GM18873 (cell line): ENCODE results near the gene KRTAP10-4.
"Not testable (repeated sequence)": the region's sequence is repeated elsewhere in the genome, so short reads cannot be mapped to it uniquely, and the experiment has no call there.

ENCODE experiments used
- ATAC-seq: cut with Tn5 transposase; IDR thresholded peaks from one replicate; pipeline ENCODE4 v1.9.1; 2021; ENCODE audit warnings: mild to moderate bottlenecking, moderate library complexity, moderate number of reproducible peaks; ENCODE audit not compliant: unreplicated experiment, low FRiP score

The KRTAP10-4 gene

DNA sequence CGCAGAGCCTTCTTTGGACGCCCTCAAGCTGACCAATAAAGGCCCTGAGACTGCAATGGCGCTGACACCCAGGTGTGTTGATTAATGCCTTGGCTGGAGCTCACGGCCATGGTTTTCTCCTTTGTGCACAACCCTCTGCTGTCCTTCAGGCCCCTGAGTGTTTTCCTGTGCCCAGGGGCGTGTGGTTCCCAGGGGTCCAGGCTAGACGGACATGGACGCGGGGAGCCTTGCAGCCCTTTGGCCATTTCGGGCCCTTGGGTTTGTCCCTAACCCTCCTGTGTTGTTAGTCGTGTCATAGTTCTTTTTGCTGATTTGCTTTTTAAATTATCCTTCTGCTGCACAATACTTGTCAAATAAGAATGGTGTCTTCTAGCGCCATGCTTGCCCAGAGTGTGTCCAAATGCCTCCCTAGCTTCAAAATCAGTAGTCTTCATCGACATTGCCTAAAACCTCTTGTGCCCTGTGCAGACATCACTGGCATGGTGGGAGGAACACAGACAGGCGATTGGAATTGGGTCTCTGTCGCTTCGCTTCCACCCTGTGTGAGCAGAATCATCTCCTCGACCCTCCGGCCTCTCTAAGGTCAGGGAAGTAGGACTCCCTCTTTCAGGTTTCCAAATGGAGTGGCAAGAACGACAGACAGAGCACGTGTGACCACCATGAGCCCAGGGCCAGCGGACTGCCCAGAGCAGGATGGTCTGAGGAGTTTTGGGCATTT, 1.9 kb downstream of the KRTAP10-4 start:
- ATAC-seq = no peak

DNA sequence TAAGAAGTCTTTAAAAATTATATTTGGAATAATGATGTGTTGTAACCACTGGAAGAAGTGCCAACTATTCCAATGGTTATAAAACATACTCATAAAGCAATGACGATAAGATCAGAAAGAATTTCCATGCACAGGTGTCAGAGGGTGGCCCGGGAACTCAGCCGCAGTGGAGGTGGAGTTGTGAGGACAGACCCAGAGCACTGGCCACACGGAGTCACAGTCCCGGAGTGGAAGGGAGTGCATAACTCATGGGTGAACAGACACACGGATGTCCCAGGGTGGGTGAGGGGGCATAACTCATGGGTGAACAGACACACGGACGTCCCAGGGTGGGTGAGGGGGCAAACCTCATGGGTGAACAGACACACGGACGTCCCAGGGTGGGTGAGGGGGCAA, 2.5 kb downstream of the KRTAP10-4 start:
- no peak for ATAC-seq

DNA sequence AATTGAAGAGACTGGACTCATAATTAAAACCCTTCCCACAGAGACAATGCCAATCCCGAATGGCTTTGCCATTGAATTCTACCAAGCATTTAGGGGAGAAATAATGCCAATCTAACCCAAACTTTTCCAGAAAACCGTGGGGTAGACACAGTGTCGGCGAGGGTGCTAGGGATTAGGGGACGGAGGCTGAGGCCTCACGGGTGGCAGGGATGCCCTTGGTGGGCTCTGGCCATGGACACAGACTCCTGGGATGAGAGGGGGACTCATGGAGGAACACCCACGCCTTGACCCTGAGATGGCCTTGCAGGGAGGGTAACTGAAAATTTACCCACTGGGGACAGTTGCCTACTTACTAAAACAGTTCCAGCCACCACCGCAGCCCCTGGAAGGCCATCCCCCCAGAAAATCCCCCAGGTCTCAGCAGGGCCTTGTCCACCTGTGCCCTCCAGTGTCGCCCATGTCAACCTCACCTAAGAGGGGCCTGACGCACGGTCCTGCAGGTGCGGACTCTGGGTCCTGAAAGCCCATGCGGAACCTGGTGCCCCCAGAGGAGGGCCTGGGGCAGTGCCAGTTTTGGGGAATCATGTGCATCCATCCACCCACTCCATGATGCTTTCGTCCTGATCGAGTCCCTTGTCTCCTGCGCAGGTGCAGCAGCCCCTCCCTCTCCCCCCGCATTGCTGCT, 5.0 kb downstream of the KRTAP10-4 start:
- ATAC-seq = no peak

DNA sequence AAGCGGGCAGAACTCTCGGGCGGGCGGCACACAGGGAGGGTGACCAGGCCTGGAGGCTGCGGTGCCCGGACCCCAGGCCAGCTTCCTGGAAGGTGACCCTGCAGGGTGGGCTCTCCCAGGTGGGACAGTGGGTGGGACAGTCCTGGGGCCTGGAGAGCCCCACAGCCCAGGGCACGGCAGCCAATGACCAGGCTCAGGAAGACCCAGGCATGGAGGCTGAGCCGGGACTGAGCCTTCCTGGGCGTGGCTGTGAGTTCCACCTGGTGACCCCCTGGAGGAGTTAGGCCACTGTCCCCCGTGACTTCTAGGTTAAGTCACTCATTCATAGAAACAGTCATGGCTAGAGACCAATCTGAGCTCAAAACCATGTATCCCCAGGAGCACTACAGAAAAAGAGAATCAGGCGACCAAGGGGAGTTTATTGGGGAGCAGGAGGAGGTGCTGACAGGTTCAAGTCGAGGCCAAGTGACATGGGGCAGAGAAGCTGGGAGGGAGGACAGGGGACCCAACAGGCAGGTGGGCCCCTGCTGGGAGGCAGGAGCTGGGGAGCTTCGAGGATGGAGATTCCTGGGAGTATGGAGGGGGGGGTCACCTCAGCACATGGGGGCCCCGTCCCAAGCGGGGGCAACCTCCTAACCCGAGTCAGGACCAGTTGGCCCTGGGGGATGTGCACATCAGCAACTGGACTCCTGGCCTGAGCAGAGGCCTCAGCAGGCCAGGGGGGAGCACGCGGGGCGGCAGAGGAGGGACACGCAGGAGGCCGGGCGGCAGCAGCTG, 5.7 kb downstream of the KRTAP10-4 start:
- ATAC-seq = no peak

DNA sequence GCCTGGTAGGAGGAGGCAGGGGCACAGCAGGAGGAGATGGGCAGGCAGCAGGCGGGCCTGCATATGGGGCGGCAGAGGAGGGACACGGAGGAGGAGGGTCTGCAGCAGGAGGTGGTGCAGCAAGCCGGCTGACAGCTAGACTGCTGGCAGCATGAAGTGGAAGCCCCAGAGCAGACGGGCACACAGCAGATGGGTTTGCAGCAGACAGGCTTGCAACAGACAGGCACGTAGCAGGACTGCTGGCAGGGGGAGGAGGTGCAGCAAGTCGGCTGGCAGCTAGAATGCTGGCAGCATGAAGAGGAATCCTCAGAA, 6.3 kb downstream of the KRTAP10-4 start:
- no peak for ATAC-seq

DNA sequence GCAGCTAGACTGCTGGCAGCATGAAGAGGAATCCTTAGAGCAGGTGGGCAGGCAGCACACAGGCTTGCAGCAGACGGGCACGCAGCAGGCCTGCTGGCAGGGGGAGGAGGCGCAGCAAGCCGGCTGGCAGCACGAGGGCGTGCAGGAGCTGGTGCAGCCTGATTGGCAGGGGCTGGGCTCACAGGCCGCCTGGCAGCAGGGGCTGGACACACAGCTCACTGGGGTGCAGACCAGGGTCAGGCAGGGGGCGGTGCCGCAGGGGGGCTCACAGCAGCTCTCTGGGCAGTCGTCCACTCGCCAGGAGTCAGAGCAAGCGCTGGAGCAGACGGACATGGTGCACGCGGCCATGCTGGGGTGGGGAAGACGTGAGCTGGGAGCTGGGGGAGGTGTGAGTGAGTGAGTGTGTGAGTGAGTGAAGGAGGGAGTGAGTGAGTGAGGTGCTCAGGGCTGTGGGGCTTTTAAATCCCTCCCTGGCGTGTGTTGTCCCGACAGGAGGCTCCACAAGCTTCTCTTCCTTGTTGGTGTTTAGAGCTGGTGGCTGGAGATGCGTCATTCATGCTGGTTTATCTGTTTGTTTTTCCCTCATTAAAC, 6.8 kb downstream of the KRTAP10-4 start, which contains the start of gene KRTAP10-5:
Gene KRTAP10-5 (minus strand): TSS at position 374 of the 591 bp plus-strand sequence. CDS start 26 bp downstream, at position 348.
- ATAC-seq = not testable (repeated sequence)

DNA sequence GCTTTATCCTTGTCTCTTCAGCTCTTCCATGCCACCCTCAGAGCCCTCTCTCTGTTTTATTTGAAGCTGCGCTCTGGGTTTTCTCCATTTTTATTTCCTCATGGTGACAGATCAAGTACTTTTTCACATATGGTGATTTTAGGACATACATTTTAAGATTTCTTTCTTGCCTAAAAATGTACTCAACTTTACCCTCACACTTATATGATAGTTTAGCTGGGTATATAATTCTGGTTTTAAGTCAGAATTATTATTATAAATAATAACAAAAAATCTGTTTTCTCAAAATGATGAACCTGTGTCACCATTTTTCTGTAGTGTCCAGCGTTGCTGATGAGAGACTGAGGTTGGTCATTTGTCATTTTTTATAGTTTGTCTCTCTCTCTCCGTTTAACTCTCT, 7.6 kb downstream of the KRTAP10-4 start:
- ATAC-seq = no peak

DNA sequence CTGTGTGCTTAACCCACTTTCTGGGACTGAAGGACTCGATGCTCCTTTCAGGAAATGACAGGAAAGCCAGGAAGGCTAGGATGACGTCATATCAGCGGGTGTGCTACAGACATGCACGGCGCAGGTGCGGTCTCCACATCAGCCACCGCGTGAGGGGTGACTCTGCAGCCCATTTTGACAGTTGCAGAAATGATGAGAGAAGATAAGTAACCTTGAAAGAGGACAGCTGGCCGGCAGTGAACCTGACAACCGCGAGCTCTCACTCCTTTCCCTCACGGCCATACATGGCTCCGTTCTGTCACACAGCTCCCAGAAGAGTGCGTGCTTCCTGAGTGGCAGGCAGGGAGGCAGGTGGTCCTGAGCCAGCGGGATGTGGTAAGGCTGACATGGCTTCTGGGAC, 8.5 kb downstream of the KRTAP10-4 start:
- ATAC-seq = no peak

DNA sequence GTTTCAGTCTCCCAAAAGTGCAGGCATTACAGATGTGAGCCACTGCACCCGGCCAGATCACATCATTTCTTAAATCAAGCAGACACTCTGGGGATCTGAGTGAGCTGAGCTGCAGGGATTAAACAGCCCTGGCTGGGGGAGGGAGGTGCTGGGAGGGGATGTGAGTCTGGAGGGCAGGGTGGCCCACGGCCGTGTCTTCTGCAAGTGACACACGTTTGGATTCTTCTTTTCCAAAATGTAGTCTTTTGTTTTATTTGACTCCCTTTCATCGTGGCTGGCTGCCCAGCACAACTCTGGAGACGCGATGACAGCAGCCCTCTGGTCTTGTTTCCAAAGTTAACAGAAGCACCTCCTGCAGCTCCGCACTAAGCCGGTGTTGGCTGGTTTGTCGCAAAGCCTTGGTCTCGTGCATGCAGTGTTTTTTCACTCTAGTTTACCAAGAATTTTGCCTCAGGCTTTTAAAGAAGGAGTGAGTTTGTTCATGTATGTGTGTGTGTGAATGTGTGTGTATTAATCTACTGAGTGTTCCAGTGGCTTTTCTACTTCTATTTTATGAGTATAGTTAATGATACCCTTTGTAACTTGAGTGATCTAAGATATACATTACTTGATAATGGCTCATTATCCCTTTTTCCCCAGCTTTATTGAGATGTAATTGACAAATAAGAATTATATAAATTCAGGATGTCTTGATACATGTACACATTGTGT, 9.7 kb downstream of the KRTAP10-4 start:
- ATAC-seq = no peak

DNA sequence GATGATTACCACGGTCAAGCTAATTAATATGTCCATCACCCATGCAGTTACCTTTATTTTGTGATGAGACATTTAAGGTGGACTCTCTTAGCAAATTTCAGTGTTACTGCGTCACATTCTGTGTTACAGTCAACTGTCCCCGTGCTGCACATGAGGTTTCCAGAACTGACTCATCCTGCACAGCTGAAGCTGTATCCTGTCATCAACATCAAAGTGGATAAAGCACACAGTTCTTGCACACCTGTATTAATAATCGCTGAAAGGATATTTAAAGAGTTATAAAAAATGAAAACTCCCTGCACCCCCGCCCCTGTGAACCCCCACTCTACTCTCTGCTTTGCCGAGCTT, 10.2 kb downstream of the KRTAP10-4 start:
- no peak for ATAC-seq

DNA sequence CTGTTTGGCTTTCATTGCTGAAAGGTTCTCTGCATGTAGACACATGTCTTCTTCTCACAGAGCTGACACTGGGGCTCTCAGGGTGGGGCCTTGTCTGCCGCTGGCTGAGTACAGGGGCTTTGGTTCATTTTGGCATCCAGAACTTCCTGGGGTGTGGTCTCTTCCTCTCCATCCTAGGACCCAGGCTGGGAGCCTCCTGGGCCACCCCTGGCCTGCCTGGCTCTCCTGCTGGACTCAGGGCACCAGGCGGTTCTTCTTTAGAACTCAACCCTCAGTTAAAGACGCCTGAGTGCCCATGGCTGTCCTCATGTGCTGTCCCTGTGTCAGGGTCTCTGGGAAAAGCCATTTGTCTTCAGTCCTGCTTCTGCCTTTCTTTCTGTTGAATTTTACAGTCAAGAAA, 12.4 kb downstream of the KRTAP10-4 start:
- no peak for ATAC-seq

DNA sequence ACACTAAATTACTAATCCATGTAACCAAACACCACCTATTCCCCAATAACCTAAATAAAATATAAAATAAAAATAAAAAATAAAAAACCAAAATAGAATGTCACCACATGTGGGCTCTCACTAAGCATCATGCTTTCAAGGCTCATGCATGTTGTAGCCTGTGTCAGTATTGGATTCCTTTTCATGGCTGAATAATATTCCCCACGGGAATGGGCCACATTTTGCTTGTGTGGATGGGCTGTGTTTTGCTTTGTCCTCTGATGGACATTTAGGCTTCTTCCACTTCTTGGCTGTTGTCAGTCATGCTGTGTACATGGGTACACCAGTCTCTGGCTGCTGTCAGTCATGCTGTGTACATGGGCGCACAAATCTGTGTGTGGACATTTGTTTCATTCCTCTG, 15.6 kb downstream of the KRTAP10-4 start:
- ATAC-seq = no peak

DNA sequence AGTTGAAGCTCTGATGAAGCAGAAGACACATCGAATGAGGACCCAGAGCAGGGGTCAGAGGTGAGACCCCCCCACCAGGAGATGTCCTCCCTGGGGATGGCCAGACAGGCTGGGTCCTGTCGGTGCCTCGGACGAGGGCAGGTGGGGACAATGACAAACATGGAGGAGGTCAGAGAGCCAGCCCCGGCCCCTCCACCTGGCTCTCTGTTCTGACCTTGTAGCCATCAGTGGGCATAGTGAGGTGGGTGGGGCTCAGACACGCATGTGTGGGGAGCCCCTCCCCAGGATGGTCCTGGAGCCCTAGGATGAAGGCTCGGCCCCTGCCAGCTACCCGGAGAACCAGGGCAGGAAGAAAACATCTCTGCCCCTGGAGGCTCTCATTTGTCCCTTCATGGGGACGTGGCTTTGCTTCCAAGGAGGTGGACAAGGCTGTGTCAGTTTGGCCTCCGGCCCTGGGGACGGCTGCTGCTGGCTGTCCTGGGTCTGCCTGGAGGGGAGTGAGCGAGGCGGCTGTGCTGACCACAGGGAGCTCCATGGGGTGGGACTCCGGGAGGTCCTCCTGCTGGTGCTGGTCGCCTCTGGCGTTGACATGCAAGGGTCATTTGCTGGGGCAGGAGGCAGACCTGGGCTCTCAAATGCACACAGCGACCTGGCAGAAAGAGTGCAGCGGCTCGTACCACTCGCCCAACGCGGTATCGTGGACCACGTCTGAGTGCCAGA, 16.2 kb downstream of the KRTAP10-4 start:
- no peak for ATAC-seq

DNA sequence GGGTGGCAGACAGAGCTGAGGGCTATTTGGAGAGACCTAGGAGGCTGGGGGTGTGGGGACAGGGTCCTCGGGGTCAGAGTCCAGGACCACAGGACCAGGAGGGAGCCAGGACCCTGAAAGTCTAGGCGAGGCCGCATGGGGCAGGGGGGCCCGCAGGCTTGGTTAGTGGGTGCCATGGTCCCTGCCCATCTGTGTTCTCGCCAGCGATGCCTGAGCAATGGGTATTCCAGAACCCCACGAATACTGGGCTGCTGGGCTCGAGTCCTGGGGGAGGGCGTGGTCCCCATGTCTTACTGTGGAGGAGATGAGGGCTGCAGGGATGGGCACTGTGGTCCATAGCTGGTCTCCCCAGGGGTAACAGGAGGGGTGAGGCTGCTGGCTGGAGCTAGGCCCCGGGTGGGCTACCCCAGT, 16.8 kb downstream of the KRTAP10-4 start:
- ATAC-seq = no peak

DNA sequence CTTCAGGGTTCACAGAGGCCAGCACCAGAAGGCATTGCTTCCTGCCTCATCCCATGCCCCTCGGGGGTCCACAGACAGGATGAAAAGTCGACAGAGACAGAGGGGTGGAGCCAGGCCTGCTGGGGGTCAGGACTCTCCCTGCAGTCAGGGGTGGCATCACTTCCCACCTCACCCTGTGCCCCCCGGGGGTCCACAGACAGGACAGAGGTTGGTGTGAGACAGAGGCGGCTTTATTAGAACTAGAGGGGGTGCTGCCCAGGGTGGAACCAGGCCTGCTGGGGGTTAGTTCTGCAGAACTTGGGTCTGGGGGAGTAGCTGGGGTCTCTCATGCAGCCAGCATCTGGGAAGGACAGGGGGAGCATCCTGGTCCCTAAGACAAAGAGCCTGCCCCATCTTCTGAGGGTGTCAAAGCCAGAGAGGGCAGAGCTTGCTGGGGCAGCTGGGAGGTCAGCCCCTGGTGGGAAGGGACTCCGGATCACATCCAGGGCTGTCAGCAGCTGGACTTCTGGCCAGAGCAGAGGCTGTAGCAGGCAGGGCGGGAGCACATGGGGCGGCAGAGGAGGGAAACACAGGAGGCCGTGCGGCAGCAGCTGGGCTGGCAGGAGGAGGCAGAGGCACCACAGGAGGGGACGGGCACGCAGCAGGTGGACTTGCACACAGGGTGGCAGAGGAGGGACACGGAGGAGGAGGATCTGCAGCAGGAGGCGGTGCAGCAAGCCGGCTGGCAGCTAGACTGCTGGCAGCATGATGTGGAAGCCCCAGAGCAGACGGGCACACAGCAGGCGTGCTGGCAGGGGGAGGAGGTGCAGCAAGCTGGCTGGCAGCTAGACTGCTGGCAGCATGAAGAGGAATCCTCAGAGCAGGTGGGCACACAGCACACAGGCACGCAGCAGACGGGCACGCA, 17.6 kb downstream of the KRTAP10-4 start:
- ATAC-seq = not testable (repeated sequence)

DNA sequence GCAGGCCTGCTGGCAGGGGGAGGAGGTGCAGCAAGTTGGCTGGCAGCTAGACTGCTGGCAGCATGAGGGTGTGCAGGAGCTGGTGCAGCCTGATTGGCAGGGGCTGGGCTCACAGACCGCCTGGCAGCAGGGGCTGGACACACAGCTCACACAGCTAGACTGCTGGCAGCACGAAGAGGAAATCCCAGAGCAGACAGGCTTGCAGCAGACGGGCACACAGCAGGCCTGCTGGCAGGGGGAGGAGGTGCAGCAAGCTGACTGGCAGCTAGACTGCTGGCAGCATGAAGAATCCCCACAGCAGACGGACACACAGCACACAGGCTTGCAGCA, 18.2 kb downstream of the KRTAP10-4 start:
- not testable (repeated sequence) for ATAC-seq

DNA sequence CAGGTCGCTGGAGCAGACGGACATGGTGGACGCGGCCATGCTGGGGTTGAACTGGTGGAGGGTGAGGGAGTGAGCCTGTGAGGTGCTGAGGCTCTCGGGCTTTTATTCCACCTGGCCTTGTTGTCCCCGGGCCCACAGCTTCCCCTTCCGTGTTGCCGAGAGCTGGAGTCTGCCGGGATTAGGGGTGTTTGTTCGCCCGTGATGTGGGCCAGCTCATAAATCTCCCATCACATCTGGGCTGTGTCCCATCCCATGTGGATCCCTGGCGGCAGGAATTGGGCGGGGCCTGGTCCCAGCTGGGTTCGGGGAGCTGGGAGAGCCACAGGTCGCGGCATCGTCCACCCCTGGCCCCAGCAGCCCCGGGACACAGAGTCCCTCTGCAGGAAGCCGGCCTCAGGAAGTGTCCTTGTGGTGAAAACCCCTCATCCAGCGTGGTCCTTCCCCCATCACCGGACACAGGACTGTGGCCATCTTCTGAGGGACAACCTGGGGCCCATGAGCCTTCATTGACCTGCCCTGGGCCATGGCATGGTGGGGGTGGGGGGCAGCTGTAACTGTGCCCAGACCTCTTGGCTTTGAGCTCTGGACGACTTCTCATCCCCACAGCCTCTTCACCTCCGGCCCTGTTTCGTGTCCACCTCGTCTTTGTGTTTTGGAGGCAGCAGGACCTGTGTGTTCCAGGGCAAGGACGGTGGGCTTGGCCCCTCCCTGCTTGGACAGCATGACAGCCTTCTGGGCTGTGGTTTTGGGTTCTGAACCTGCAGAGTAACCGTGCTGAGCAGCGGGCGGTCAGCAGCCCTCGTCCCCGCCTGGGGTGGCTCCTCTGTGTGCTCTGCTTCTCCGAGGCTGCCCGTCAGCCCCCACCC, 19.1 kb downstream of the KRTAP10-4 start, which contains the start of gene KRTAP10-6:
Gene KRTAP10-6 (minus strand): TSS at position 60 of the 866 bp plus-strand sequence. CDS start 21 bp downstream, at position 39.
- no peak for ATAC-seq
